ENCODE measurements around the gene HCST.

The HCST gene

DNA sequence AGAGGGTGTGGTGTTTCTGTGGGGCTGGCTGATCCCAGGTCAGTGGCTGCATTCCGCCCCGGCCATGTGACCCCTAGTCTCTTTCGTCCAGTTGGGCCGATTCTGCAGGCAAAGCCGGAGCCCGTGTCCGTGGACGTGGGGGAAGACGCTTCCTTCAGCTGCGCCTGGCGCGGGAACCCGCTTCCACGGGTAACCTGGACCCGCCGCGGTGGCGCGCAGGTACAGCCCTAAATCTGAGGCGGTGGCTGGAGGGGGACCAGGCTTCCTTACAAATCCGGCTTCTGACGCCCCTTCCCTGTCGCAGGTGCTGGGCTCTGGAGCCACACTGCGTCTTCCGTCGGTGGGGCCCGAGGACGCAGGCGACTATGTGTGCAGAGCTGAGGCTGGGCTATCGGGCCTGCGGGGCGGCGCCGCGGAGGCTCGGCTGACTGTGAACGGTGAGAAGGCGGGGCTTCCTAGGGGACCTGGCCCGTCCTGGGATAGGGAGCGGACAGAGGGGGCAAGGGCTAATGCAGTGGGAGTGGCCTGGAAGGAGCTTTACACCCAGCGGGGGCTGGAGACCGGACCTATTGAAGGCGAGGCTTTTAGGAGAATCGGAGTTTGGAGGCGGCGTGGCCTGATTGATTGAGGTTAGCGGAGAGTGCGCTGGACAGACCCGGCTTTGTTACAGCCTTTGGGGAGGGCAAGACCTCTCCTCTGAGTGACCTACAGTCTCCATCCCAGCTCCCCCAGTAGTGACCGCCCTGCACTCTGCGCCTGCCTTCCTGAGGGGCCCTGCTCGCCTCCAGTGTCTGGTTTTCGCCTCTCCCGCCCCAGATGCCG, 41.3 kb upstream of the HCST start:
- ChIA-PET CTCF (no interaction called here), POLR2A (no interaction called here)
- no peak for DNase-seq (ENCODE audit: extremely low spot score)
- TF ChIP-seq, protein P1, sequence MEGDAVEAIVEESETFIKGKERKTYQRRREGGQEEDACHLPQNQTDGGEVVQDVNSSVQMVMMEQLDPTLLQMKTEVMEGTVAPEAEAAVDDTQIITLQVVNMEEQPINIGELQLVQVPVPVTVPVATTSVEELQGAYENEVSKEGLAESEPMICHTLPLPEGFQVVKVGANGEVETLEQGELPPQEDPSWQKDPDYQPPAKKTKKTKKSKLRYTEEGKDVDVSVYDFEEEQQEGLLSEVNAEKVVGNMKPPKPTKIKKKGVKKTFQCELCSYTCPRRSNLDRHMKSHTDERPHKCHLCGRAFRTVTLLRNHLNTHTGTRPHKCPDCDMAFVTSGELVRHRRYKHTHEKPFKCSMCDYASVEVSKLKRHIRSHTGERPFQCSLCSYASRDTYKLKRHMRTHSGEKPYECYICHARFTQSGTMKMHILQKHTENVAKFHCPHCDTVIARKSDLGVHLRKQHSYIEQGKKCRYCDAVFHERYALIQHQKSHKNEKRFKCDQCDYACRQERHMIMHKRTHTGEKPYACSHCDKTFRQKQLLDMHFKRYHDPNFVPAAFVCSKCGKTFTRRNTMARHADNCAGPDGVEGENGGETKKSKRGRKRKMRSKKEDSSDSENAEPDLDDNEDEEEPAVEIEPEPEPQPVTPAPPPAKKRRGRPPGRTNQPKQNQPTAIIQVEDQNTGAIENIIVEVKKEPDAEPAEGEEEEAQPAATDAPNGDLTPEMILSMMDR (IDR thresholded peaks at IDR 0.05; ENCODE audit: control extremely low read depth, extremely low read depth, low read depth, missing control alignments) = no peak

DNA sequence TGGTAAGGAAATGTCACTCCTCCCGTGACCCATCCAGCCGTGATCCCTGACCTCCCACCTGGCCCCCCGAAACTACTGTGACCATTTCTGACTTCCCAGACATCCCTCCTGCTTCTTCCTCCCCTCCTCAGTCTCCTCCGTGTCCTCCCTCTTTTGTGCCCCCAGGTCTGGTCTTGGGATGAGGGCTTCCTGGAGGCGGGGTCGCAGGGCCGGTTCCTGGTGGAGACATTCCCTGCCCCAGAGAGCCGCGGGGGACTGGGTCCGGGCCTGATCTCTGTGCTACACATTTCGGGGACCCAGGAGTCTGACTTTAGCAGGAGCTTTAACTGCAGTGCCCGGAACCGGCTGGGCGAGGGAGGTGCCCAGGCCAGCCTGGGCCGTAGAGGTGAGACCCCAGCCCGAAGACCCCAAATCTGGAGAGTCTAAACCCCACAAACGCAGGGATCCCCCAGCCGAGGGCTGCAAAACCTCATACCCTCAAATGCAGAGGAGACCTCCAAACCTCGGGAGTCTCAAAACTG, 40.6 kb upstream of the HCST start:
- no peak for DNase-seq (ENCODE audit: extremely low spot score)
- POLR2A ChIA-PET = no interaction called here
- TF ChIP-seq, protein P1 (IDR thresholded peaks at IDR 0.05; ENCODE audit: control extremely low read depth, extremely low read depth, low read depth, missing control alignments) = no peak
- CTCF ChIA-PET = no interaction called here

DNA sequence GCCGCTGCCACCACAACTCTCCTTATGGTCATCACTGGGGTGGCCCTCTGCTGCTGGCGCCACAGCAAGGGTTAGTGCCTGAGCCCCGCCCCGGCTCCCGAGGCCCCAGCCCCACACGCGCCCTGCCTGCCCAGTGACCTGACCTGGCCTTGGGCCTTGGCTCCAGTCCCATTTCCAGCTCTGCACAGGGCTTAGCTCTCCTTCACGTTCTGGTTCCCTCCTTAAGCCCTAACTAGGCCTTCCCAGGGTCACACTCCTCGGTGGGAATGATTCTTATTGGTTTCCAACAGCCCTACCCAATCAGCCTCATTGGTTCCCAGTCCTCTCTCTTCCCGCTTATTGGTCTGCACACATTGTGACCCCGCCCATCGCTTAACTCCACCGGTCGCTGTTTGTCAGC, 39.8 kb upstream of the HCST start:
- no peak for DNase-seq (ENCODE audit: extremely low spot score)
- ChIA-PET CTCF (no interaction called here), POLR2A (no interaction called here)
- TF ChIP-seq, protein P1 (IDR thresholded peaks at IDR 0.05; ENCODE audit: control extremely low read depth, extremely low read depth, low read depth, missing control alignments) = no peak

DNA sequence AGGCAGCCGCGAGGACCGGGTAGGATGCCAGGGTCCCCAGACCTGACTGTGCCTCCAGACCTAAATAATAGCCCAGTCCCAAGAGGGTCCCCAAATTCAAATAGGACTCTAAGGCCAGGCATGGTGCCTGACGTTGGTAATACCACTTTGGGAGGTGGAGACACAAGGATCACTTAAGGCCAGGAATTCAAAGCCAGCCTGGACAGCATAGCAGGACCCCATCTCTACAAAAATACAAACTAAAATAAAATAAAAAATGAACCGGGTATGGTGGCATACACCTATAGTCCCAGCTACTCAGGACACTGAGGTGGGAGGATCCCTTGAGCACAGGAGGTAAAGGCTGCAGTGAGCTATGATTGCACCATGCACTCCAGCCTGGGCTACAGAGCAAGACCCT, 39.3 kb upstream of the HCST start:
- TF ChIP-seq, protein P1 (IDR thresholded peaks at IDR 0.05; ENCODE audit: control extremely low read depth, extremely low read depth, low read depth, missing control alignments) = no peak
- CTCF ChIA-PET = no interaction called here
- no peak for DNase-seq (ENCODE audit: extremely low spot score)
- POLR2A ChIA-PET = no interaction called here

DNA sequence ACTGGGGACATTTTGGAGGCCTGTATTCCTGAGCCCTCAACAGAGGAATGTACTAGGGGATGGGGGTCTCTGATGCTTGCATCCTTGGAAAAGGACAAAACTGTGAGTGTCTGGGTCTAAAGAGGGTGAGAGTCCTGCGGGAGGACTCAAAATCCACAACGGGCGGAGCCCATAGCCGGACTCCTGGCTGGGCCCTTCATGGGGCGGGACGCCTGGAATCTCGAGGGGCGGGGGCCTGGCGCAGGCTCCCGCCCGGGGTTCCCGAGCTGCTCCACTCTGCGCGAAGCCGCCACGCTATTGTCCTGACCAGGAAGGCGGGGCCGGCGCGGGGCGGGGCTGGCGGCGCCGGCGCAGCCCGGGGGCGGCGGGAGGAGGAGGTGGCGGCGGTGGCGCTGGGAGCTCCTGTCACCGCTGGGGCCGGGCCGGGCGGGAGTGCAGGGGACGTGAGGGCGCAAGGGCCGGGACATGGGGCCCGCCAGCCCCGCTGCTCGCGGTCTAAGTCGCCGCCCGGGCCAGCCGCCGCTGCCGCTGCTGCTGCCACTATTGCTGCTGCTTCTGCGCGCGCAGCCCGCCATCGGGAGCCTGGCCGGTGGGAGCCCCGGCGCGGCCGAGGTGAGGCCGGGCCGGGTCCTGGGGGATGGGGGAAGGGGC, 34.0 kb upstream of the HCST start, which contains the start of gene APLP1:
Gene APLP1 (plus strand): TSS at position 403 of the 651 bp plus-strand sequence. CDS start 63 bp downstream, at position 466.
- POLR2A ChIA-PET = interaction anchor here (0.6 to 0.8 kb wide), 2 partner anchors 15 to 165 kb away, joined by 4 to 9 read pairs; no protein-coding TSS in a partner anchor
- peak; percentile 78 for DNase-seq (ENCODE audit: extremely low spot score)
- TF ChIP-seq, protein P1 (IDR thresholded peaks at IDR 0.05; ENCODE audit: control extremely low read depth, extremely low read depth, low read depth, missing control alignments) = no peak
- CTCF ChIA-PET = interaction anchor here (0.8 to 3.0 kb wide), 7 partner anchors 12 to 179 kb away, joined by 3 to 15 read pairs (median 3); no protein-coding TSS in a partner anchor

DNA sequence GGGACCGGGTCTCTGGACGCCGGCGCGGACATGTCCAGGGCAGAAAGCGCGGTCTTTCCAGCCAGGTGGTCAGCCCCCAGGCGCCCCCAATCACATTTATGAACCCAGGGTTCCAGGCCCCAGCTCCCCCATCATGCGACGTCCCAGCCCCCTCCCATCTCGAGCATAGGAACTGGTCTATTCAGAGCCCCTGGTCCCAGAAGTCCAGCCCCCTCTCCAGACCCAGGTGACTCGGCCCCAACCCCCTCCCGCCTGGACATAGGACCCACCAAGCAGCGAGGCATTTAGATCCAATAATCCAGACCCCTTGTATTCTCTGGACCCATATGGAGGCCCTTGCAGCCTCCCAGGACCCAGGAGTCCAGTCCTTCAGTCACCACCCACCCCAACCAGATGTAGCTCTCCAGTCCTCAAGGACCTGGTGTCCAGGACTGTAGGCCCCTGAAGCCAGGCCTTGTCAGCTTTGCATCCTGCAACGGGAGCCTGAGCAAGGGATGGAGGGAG, 33.5 kb upstream of the HCST start:
- ChIA-PET POLR2A (interaction anchor here (0.6 to 0.8 kb wide), 3 partner anchors 12 to 165 kb away, joined by 3 to 9 read pairs (median 4); no protein-coding TSS in a partner anchor), CTCF (interaction anchor here (0.8 to 3.0 kb wide), 8 partner anchors 11 to 179 kb away, joined by 3 to 15 read pairs (median 4); no protein-coding TSS in a partner anchor)
- no peak for DNase-seq (ENCODE audit: extremely low spot score)
- TF ChIP-seq, protein P1 (IDR thresholded peaks at IDR 0.05; ENCODE audit: control extremely low read depth, extremely low read depth, low read depth, missing control alignments) = no peak

Measured in GM10248 (cell line).